Activated T-helper 2 cell treated with anti-CD3 and anti-CD28 coated beads, Interferon-gamma antibody, Interleukin-2, Interleukin-4, amounts not matched to agents 10 μg/mL and 5 μg/mL and 100 μg/mL, durations not matched to agents 14 hours and 24 hours and 36 hours (primary cell): ENCODE data around the gene KRT32. TPM values are rescaled to one million over a fixed set of nuclear protein-coding genes. Genes with fewer than 3 reads are reported as not detected.

Experiments used
- DNase-seq: peaks from one replicate; pipeline ENCODE4 v3.0.0; 2021; ENCODE audit warnings: low spot score
- H3K27ac Mint-ChIP-seq: one replicate; pipeline ENCODE4 v1.8.0; 2021; ENCODE audit warnings: mixed read lengths
- H3K27me3 Mint-ChIP-seq: one replicate; pipeline ENCODE4 v1.8.0; 2021; ENCODE audit warnings: low read depth, mixed read lengths
- H3K36me3 Mint-ChIP-seq: one replicate; pipeline ENCODE4 v1.8.0; 2021; ENCODE audit warnings: low read depth, mixed read lengths
- H3K4me1 Mint-ChIP-seq: one replicate; pipeline ENCODE4 v1.8.0; 2021; ENCODE audit warnings: low read depth, mixed read lengths
- H3K4me3 Mint-ChIP-seq: one replicate; pipeline ENCODE4 v1.8.0; 2021; ENCODE audit warnings: low read depth, mild to moderate bottlenecking, moderate library complexity, mixed read lengths
- H3K9me3 Mint-ChIP-seq: one replicate; pipeline ENCODE4 v1.8.0; 2021; ENCODE audit warnings: mixed read lengths
- intact Hi-C: fragments of 100-400 bp; cut with micrococcal nuclease; formaldehyde crosslinking; loops from one replicate; pipeline ENCODE4 v1.15.1; 2023
- total RNA-seq: library from RNA; stranded (reverse); gene quantifications from 2 replicates; pipeline ENCODE4 v1.2.3, GENCODE V29; 2022

The KRT32 gene
- total RNA-seq, 1 donor from 2014 or later = not detected

DNA sequence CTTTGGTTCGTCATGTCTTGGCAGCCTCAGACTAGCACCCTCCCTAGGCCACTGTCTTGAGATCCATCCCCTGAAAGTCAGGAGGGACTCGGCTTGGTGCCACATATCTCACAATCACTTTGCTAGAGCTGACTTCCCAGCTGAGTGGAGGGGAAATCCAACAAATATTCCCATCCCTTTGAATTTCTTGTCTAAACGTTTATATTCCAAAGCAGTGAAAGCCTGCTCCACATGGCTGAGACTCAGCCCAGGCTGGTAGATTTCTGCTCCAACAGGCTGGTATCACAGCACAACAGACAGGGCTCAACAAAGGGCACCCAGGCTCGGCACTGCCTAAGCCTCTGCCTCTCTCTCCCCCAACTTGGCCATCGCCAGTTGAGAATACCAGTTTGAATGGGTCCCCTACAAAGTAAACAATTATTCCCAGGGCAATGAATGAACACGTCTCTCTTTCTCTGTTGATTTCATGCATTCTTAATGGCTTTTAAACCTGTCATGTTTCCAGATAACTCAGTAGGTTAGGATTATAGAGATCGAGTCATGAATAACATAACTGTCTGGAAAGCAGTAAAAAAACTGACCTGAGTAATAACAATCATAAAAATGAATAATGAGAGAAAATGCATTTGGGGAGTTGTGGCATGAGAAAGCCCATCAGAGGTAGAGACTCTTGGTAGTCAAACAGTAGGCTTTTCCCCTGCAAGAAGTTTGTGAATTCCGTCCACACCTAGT lies 37.2 kb upstream of the KRT32 start:
- no peak for DNase-seq
- intact Hi-C loops = no loop called here
- Mint-ChIP-seq H3K9me3 (no peaks in the 10 kb centered on the region), H3K4me1 (peaks cover 2% of the 10 kb centered on the region), H3K27me3 (no peaks in the 10 kb centered on the region), H3K4me3 (no peak overlapping the region), H3K27ac (no peak overlapping the region), H3K36me3 (no peaks in the 10 kb centered on the region)

DNA sequence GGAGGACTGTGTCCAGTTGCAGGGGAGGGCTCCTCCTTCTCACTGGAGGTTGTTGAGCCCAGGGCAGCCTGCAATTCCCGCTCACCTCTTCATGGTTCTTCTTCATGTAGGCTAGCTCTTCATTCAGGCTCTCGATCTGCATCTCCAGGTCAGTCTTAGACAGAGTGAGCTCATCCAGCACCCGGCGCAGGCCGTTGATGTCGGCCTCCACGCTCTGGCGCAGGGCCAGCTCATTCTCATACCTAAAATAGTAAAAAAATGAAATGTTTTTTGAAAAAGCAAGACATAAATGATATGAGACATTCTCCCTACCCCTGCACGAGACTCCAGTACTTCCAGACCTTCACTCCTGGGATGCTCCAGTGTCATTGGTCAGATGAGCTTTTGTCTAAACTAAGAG lies 36.0 kb upstream of the KRT32 start:
- peaks cover 2% of the 10 kb centered on the region for H3K4me1 Mint-ChIP-seq
- no peak overlapping the region for H3K27ac Mint-ChIP-seq
- H3K27me3 Mint-ChIP-seq = no peaks in the 10 kb centered on the region
- H3K4me3 Mint-ChIP-seq = no peak overlapping the region
- H3K9me3 Mint-ChIP-seq = no peaks in the 10 kb centered on the region
- intact Hi-C loops = no loop called here
- no peaks in the 10 kb centered on the region for H3K36me3 Mint-ChIP-seq
- DNase-seq = no peak

DNA sequence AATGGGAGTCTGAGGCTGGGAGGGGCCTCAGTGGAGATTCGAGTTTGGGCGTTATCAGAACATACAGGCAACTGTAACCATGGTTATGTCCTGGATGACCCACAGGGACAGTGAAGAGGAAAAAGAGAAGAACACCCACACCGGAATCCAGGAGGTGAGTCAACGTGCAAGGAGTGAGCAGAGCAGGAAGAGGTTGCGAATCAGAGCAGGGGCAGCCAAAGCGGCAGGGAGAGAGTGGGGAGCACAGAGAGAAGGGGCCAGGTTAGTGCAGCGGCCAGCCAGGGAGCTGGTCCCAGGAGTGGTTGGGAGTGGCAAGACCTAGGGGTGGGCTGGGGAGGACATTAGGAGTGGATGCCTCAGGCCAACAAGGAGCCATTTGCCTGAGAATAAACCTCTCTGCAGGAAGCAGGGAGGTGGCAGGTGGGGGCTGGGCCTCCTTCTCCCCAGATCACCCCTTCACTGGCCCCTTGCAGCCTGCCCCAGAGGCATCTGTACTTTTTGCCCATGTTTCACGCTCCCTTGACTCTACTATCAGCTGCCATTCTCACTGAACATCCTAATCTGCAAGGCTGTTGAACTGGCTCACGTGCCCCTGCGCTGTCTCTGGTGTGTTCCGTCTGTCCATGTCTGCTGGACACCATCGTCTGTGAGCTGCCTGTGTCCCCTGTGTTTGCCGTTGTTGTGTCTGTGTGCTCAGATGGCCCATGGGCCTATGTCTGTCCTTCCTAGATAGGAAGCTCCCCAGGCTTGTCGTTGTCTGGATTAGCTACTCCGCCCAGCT lies 33.1 kb upstream of the KRT32 start:
- Mint-ChIP-seq H3K4me3 (no peak overlapping the region), H3K4me1 (peaks cover 7% of the 10 kb centered on the region), H3K36me3 (no peaks in the 10 kb centered on the region), H3K27ac (no peak overlapping the region), H3K27me3 (no peaks in the 10 kb centered on the region), H3K9me3 (no peaks in the 10 kb centered on the region)
- DNase-seq = no peak
- intact Hi-C loops = no loop called here

DNA sequence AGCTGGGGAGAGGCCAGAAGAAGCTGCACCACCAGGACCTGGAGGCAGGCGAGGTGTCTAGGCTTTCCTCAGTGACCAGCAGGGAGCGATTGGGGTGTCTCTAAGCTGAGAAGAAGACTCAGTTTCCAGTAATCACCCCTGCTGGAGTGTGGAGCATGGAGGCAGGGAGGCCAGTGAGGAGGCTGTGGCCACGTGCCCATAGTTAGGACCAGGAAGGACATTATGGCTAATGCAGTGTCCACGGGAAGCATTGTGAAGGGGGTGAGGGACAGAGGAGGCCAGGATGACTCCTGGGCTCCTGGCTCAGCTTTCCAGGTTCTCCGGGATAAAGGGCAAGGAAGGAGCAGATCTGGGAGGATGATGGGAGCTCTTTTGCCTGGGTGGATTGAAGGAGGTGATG lies 32.5 kb upstream of the KRT32 start:
- intact Hi-C loops = no loop called here
- no peak for DNase-seq
- Mint-ChIP-seq H3K27ac (no peak overlapping the region), H3K4me1 (peaks cover 7% of the 10 kb centered on the region), H3K27me3 (no peaks in the 10 kb centered on the region), H3K4me3 (no peak overlapping the region), H3K9me3 (no peaks in the 10 kb centered on the region), H3K36me3 (no peaks in the 10 kb centered on the region)

DNA sequence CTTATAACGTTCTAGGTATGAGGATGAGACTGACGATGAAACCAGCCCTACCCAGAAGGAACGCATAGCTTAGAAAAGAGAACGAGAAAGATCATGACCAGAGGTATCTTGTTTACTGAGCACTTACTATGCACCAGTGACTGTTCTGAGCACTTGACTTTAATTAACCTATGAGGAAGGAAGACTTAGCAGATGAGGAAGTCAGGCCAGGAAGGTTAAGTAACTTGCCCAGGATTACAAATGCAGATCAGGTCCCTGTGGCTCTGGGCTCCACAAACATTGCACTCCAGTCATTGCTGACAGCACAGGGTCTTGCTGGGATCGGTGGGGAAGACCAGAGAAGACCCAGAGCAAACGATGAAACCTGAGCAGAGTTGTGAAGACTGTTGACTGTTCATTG lies 31.1 kb upstream of the KRT32 start:
- Mint-ChIP-seq H3K4me1 (peaks cover 7% of the 10 kb centered on the region), H3K36me3 (no peaks in the 10 kb centered on the region), H3K27me3 (no peaks in the 10 kb centered on the region), H3K4me3 (no peak overlapping the region), H3K9me3 (no peaks in the 10 kb centered on the region), H3K27ac (no peak overlapping the region)
- intact Hi-C loops = no loop called here
- no peak for DNase-seq

DNA sequence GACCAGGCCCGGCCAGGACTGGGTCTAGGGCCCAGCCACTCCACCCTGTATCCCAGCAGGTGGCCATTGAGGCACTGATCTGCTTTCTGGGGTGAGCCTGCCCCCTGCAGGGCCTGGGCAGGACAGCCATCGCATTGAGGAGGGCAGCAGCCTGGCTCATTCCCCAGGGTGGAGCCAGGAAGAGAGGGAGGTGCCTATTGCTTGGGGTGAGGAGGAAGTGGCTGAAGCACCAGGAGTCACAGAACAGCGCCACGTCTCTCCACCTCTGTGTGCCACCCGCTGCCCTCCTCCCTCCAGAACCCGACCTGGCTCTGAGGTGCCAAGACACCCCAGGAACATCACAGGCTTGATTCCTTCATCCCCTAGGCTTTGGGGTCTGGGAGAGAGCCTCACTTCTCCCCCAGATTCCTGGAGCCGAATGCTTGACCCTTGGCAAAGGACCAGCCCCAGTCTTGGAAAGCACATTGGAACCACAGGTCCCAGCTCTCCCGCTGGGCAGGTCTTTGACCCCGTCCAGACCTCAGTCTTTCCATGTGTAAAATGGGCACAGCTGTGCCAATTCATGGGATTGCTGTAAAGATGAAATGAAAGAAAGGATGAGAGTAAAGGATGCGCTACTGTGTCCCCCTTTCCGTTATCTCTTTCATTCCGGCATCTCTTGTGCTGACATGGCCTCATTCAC lies 29.8 kb upstream of the KRT32 start:
- DNase-seq = peak; percentile 61
- Mint-ChIP-seq H3K4me1 (peaks cover 7% of the 10 kb centered on the region), H3K9me3 (no peaks in the 10 kb centered on the region), H3K27ac (no peak overlapping the region), H3K36me3 (no peaks in the 10 kb centered on the region), H3K27me3 (no peaks in the 10 kb centered on the region), H3K4me3 (no peak overlapping the region)
- intact Hi-C loops = no loop called here

DNA sequence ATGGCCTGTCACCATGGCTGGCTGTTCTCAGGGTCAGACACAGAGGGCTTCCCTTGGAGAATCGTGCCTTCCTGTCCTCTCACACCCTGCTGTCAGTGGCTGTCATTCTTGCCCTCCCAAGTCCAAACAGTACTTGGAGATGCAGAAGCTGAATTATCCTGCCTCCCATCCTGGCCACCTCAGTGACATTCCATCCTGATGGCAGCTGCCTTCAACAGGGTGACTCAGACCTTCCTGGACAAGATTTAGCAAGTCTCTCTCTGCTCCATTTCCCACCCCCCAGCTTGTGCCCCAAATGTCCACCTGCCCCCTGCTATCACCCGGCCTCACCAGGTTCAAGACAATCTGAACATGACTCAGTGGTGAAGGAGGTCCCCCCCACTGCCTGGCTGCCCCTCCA lies 27.3 kb upstream of the KRT32 start:
- no peak overlapping the region for H3K27ac Mint-ChIP-seq
- no peaks in the 10 kb centered on the region for H3K27me3 Mint-ChIP-seq
- no peaks in the 10 kb centered on the region for H3K36me3 Mint-ChIP-seq
- DNase-seq = no peak
- peaks cover 5% of the 10 kb centered on the region for H3K4me1 Mint-ChIP-seq
- no peak overlapping the region for H3K4me3 Mint-ChIP-seq
- no peaks in the 10 kb centered on the region for H3K9me3 Mint-ChIP-seq
- intact Hi-C loops = no loop called here

DNA sequence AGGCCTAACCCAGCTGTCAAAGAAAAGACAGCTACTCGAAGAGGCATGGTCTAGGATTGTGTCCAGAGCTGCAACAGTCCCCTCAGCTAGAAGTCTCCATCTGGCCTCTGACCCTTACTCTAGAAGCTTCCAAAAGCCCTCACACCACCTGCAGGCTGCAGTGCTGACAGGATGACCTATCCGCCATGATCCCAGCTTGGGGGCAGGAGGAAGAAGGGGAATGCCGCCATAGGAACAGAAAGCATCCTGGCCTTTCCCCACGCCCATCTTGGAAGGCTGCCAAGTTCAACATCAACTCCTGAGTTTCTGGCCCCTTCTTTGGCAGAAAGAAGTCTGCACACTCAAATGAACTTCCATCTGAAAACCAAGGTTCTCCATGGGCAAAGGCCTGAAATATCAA lies 25.6 kb upstream of the KRT32 start:
- intact Hi-C loops = no loop called here
- no peak overlapping the region for H3K4me3 Mint-ChIP-seq

DNA sequence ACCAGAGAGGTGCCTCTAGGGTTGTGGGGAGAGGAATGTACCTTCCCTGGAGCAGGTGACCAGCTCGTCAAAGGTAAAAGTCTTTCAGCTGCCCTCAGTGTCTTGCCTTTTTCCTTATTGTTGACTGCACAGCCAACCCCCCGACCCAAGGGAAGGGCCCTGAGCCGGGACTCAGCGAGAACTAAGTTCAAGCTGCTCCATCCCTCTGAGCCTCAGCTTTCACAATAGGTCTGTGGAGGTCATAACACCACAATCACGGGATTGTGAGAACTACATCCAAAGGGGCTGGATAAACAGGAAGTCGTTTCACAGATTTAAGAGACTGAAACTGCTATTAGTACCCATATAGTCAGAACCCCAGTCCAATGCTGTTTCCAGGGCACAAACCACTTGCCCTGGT lies 25.2 kb upstream of the KRT32 start:
- Mint-ChIP-seq H3K4me3 (no peak overlapping the region), H3K36me3 (no peaks in the 10 kb centered on the region), H3K9me3 (no peaks in the 10 kb centered on the region), H3K27me3 (no peaks in the 10 kb centered on the region), H3K4me1 (peaks cover 5% of the 10 kb centered on the region), H3K27ac (no peak overlapping the region)
- intact Hi-C loops = no loop called here
- DNase-seq = no peak

More for the DNA sequence above, 25.6 kb upstream of the KRT32 start:
- no peak for DNase-seq
- Mint-ChIP-seq H3K36me3 (no peaks in the 10 kb centered on the region), H3K27me3 (no peaks in the 10 kb centered on the region), H3K9me3 (no peaks in the 10 kb centered on the region), H3K4me1 (peaks cover 5% of the 10 kb centered on the region), H3K27ac (no peak overlapping the region)

DNA sequence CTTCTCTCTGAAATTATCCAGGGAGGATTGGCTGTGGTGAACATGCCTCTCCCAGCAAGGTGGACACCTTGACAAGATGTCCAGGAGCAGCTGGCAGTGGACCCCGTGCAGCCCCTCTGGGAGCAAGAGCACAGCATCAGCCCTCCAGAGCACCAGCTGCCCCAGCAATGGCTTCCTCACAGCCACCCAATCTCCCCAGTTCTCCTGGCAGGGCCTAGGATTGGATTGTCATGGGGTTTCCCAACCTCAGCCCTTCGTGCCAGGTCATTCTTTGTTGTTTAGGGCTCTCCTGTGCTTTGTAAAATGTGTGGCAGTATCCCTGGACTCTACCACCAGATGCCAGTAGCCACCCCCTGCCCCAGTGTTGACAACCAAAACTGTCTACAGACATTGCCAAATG lies 24.3 kb upstream of the KRT32 start:
- Mint-ChIP-seq H3K27ac (no peak overlapping the region), H3K36me3 (no peaks in the 10 kb centered on the region), H3K9me3 (no peaks in the 10 kb centered on the region), H3K4me1 (no peaks in the 10 kb centered on the region), H3K4me3 (no peak overlapping the region), H3K27me3 (no peaks in the 10 kb centered on the region)
- intact Hi-C loops = no loop called here
- DNase-seq = no peak

DNA sequence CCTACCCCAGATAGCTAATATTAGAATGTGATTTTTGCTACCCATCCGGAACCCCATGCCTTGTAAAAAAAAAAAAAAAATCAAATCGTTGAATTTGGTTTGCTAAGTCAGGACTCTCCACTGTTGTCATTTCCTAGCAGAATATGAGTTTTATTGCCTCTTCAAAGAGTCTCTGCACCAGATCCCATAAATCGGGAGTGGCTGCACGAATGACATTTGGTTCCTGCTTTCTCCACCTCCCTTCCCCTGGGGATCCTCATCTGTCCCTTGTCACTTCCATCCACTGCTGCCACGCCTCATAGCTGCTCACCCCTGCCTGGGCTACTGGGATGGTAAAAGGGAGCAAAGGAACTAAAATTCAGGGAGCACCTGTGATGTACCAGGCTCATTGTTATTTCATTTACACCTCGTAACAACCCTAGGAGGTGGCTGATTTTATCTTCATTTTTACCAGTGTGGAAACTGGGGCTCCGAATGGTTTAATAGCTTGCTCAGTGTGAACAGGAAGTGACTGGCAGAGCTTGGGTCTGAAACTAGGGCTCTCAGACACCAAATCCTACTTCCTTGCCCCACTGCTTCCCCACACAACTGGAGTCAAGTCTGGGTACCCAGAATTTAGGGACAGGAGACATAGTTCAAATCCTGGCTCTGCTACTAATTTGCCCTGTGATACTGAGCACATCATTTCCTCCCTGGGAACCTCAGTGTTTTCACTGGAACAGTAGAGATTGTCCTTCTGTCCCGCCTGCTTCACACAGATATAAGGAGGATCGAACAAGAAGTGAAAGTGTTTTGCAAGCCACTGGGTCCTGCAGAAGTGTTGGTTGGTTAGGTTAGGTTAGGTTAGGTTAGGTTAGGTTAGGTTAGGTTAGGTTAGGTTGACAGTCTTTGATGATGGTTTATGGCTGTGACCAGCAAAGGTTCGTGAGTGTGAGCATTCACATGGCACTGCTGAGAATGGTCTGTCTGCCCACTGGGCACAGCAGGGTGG lies 23.1 kb upstream of the KRT32 start:
- Mint-ChIP-seq H3K4me3 (no peak overlapping the region), H3K36me3 (no peaks in the 10 kb centered on the region), H3K9me3 (no peaks in the 10 kb centered on the region), H3K4me1 (no peaks in the 10 kb centered on the region), H3K27me3 (no peaks in the 10 kb centered on the region), H3K27ac (no peak overlapping the region)
- DNase-seq = no peak
- intact Hi-C loops = loop anchor here (5.0 kb wide), 2 partner anchors 57 to 172 kb away; no protein-coding TSS in a partner anchor

DNA sequence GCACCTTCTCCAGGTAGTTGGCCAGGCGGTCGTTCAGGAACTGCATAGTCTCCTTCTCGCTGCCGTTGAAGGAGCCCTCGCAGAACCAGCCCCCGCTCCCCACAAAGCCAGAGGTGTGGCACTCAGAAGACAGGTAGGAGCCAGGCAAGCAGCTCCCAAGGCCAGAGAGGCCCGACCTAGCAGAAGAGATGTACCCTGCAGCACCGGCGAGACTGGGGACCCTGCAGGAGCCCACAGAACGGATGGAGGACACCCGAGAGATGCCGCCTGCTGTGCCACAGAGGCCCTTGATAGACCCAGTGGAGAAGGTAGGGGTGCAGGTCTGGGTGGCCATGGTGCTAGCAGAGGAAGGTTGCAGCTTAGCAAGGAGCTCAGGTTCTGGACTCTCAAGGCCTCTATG lies 22.3 kb upstream of the KRT32 start, which contains the start of gene KRT36:
Gene KRT36, minus strand, starts transcription at position 380 of the 400 bp plus-strand sequence. Its CDS starts 46 bp downstream, at position 334.
- Mint-ChIP-seq H3K4me1 (no peaks in the 10 kb centered on the region), H3K4me3 (no peak within 1 kb of the TSS), H3K27me3 (no peaks in the 10 kb centered on the region), H3K36me3 (no peaks in the 10 kb centered on the region), H3K9me3 (no peaks in the 10 kb centered on the region), H3K27ac (no peak within 1 kb of the TSS)
- intact Hi-C loops = loop anchor here (5.0 kb wide), 2 partner anchors 58 to 173 kb away; no protein-coding TSS in a partner anchor
- DNase-seq = no peak
